SW 1271 (cell line): Measurements from ENCODE around the gene MYH6.
"Not testable (repeated sequence)": the region's sequence is repeated elsewhere in the genome, so short reads cannot be mapped to it uniquely, and the experiment has no call there.

Source experiments
- DNase-seq, 2 experiments: peaks; one replicate each; lab custom pipeline; 2025; lab: John Stamatoyannopoulos, UW

The MYH6 gene

GRCh38 chr14:23407516-23408306 is at the start of gene MYH6:
Gene MYH6 (minus strand): TSS chr14:23408273. CDS start chr14:23407223, 1,050 bp downstream.
- no peak for DNase-seq

- DNase-seq = not testable (repeated sequence)
Measured at GRCh38 chr14:23456883-23457586, 49.0 kb upstream of the MYH6 start.

- DNase-seq = no peak
Measured at GRCh38 chr14:23454445-23454856, 46.4 kb upstream of the MYH6 start.

- no peak for DNase-seq
Measured at GRCh38 chr14:23452237-23452636, 44.2 kb upstream of the MYH6 start.

- DNase-seq = no peak
Measured at GRCh38 chr14:23450379-23450778, 42.3 kb upstream of the MYH6 start.

- no peak for DNase-seq
Measured at GRCh38 chr14:23449314-23449713, 41.2 kb upstream of the MYH6 start.

- no peak for DNase-seq
Measured at GRCh38 chr14:23447361-23448350, 39.6 kb upstream of the MYH6 start.

GRCh38 chr14:23446291-23446851 is 38.3 kb upstream of the MYH6 start:
- DNase-seq = no peak

GRCh38 chr14:23445773-23446172 is 37.7 kb upstream of the MYH6 start:
- no peak for DNase-seq

GRCh38 chr14:23444314-23444713 is 36.2 kb upstream of the MYH6 start:
- no peak for DNase-seq

GRCh38 chr14:23443881-23444280 is 35.8 kb upstream of the MYH6 start:
- DNase-seq = no peak

GRCh38 chr14:23443411-23443812 is 35.3 kb upstream of the MYH6 start:
- DNase-seq = no peak

GRCh38 chr14:23442721-23443356 is 34.8 kb upstream of the MYH6 start:
- no peak for DNase-seq

GRCh38 chr14:23441076-23441475 is 33.0 kb upstream of the MYH6 start:
- no peak for DNase-seq

GRCh38 chr14:23439107-23439835 is 31.2 kb upstream of the MYH6 start:
- no peak for DNase-seq

GRCh38 chr14:23438101-23438971 is 30.3 kb upstream of the MYH6 start:
- DNase-seq = no peak

GRCh38 chr14:23437133-23438100 is 29.3 kb upstream of the MYH6 start:
- DNase-seq = no peak

- DNase-seq = no peak
Measured at GRCh38 chr14:23436327-23437132, 28.5 kb upstream of the MYH6 start.
